Ishikawa (cell line): Measurements from ENCODE around the gene SV2C.

Source experiments
- CEBPB ChIP-seq: IDR thresholded peaks from 2 replicates; pipeline ENCODE4 v1.6.1; 2012
- CREB1 ChIP-seq: IDR thresholded peaks from 2 replicates; pipeline ENCODE4 v1.6.1; 2012; ENCODE audit warnings: low read depth
- EGR1 ChIP-seq: IDR thresholded peaks from 2 replicates; pipeline ENCODE4 v1.6.1; 2012
- EP300 ChIP-seq: IDR thresholded peaks from 2 replicates; pipeline ENCODE4 v1.6.1; 2012; ENCODE audit warnings: borderline replicate concordance
- FOXM1 ChIP-seq: IDR thresholded peaks from 2 replicates; pipeline ENCODE4 v1.6.1; 2012; ENCODE audit warnings: low read depth, borderline replicate concordance
- MAX ChIP-seq: IDR thresholded peaks from 2 replicates; pipeline ENCODE4 v1.6.1; 2012
- NFIC ChIP-seq: IDR thresholded peaks from 2 replicates; pipeline ENCODE4 v1.6.1; 2012
- RAD21 ChIP-seq: IDR thresholded peaks from 2 replicates; pipeline ENCODE4 v1.6.1; 2012; ENCODE audit warnings: low read depth
- REST ChIP-seq: IDR thresholded peaks from 2 replicates; pipeline ENCODE4 v1.6.1; 2012; ENCODE audit warnings: low read depth, mild to moderate bottlenecking
- TAF1 ChIP-seq: IDR thresholded peaks from 2 replicates; pipeline ENCODE4 v1.6.1; 2012; ENCODE audit warnings: low read depth, mild to moderate bottlenecking
- TCF12 ChIP-seq: IDR thresholded peaks from 2 replicates; pipeline ENCODE4 v1.6.1; 2012; ENCODE audit warnings: low read depth
- TEAD4 ChIP-seq: IDR thresholded peaks from 2 replicates; pipeline ENCODE4 v1.6.1; 2012
- USF1 ChIP-seq: IDR thresholded peaks from 2 replicates; pipeline ENCODE4 v1.6.1; 2012
- YY1 ChIP-seq: IDR thresholded peaks from 2 replicates; pipeline ENCODE4 v1.6.1; 2012; ENCODE audit warnings: low read depth
- ZBTB7A ChIP-seq: IDR thresholded peaks from 2 replicates; pipeline ENCODE4 v1.6.1; 2012; ENCODE audit warnings: low read depth

Gene SV2C

GRCh38 chr5:76376866-76377230, 293.7 kb downstream of the SV2C start:
- TF ChIP-seq TEAD4 (no peak), TCF12 (no peak), ZBTB7A (no peak), CEBPB (no peak), NFIC (no peak), FOXM1 (no peak), USF1 (no peak), CREB1 (no peak), EGR1 (no peak), EP300 (no peak), REST (no peak), TAF1 (no peak), RAD21 (no peak), YY1 (no peak), MAX (no peak)

GRCh38 chr5:76378355-76378754, 295.2 kb downstream of the SV2C start:
- TF ChIP-seq REST (no peak), FOXM1 (no peak), YY1 (no peak), TCF12 (no peak), MAX (no peak), EP300 (no peak), RAD21 (no peak), CREB1 (no peak), EGR1 (no peak), USF1 (no peak), CEBPB (no peak), NFIC (no peak), ZBTB7A (no peak), TEAD4 (no peak), TAF1 (no peak)

- no peak for TF ChIP-seq MAX
- TF ChIP-seq EGR1 = no peak
- TF ChIP-seq RAD21 = no peak
- no peak for TF ChIP-seq CEBPB
- no peak for TF ChIP-seq EP300
- no peak for TF ChIP-seq TCF12
- TF ChIP-seq NFIC = no peak
- TF ChIP-seq USF1 = no peak
- TF ChIP-seq FOXM1 = no peak
- no peak for TF ChIP-seq TAF1
- TF ChIP-seq YY1 = no peak
- TF ChIP-seq CREB1 = no peak
- no peak for TF ChIP-seq ZBTB7A
- no peak for TF ChIP-seq REST
- no peak for TF ChIP-seq TEAD4
These were observed 296.1 kb downstream of the SV2C start for GRCh38 chr5:76379316-76379715.

- no peak for TF ChIP-seq MAX
These were observed 296.7 kb downstream of the SV2C start for GRCh38 chr5:76379855-76380254.
